ENCODE data around the gene TBC1D22A. TPM values are rescaled to one million over a fixed set of nuclear protein-coding genes. Genes with fewer than 3 reads are reported as not detected.

Gene TBC1D22A
- total RNA-seq, 1 donor from 2014 or later = 6.8 TPM

- H3K4me3 ChIP-seq (ENCODE audit: low read length in 3 of 3) = no peak overlapping the region
- H3K9ac ChIP-seq (ENCODE audit: low read depth in 1 of 3, low read length in 3 of 3) = peak overlapping the region in 1 of 3 donors; percentile 83
- peak overlapping the region; percentile 96 for H3K27ac ChIP-seq (ENCODE audit: low read depth, low read length)
- H3K36me3 ChIP-seq (ENCODE audit: control insufficient read depth in 3 of 3, insufficient read depth in 3 of 3, low read length in 3 of 3) = no peaks in the 10 kb centered on the region
- peaks cover 51 to 72% (median 69%) of the 10 kb centered on the region in 3 donors for H3K4me1 ChIP-seq (ENCODE audit: control insufficient read depth in 3 of 3, insufficient read depth in 3 of 3, low read length in 3 of 3)
- H3K9me3 ChIP-seq (ENCODE audit: control insufficient read depth in 3 of 3, low read length in 3 of 3) = no peaks in the 10 kb centered on the region
- H3K27me3 ChIP-seq (ENCODE audit: control insufficient read depth in 3 of 3, insufficient read depth in 3 of 3, low read length in 3 of 3) = no peaks in the 10 kb centered on the region
Measured at GRCh38 chr22:46752988-46753310, 9.5 kb upstream of the TBC1D22A start.

DNA sequence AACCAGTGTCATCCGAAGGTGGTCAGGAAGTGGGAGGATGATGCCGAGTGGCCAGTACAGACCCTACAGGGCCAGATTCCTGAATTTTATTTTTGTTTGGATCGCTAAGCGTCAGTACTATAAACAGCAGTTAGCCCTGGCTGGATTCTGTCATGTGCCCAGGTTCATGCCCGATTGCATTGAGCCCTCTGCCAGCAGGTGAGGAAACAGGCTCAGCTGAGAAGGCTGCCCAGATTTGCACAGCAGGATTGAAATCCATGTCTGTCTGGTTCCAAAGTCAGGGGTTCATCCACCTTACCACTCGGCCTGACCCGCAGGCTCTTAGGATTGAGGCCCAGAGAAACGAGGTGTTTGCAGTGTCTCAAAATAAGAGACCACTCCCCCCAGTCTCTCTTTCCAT is 9.1 kb upstream of the TBC1D22A start:
- Histone ChIP-seq H3K9ac (ENCODE audit: low read depth in 1 of 3, low read length in 3 of 3) (peak overlapping the region; percentile 63 to 83 (median 75)), H3K4me1 (ENCODE audit: control insufficient read depth in 3 of 3, insufficient read depth in 3 of 3, low read length in 3 of 3) (peaks cover 51 to 68% (median 65%) of the 10 kb centered on the region in 3 donors), H3K27me3 (ENCODE audit: control insufficient read depth in 3 of 3, insufficient read depth in 3 of 3, low read length in 3 of 3) (no peaks in the 10 kb centered on the region), H3K4me3 (ENCODE audit: low read length in 3 of 3) (peak overlapping the region in 2 of 3 donors; percentile 59 to 70), H3K36me3 (ENCODE audit: control insufficient read depth in 3 of 3, insufficient read depth in 3 of 3, low read length in 3 of 3) (no peaks in the 10 kb centered on the region), H3K9me3 (ENCODE audit: control insufficient read depth in 3 of 3, low read length in 3 of 3) (no peaks in the 10 kb centered on the region), H3K27ac (ENCODE audit: low read depth, low read length) (peak overlapping the region; percentile 96)

DNA sequence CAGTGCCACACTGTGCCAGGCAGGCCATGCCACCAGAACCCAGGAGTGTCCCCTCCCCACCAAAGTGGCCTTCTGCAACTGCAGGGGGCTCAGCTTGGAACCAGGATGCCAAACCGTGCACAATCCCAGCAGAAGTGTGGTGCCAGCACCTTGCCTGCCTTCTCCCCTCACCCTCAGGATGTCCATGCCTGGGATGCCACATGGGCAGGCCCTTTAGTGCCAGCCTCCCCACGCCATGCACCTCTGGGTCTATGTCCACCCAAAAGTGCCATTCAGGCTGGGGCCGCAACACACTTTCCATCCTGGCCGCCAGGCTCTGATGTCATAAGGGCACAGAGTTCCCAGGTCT is 8.7 kb upstream of the TBC1D22A start:
- H3K27me3 ChIP-seq (ENCODE audit: control insufficient read depth in 3 of 3, insufficient read depth in 3 of 3, low read length in 3 of 3) = no peaks in the 10 kb centered on the region
- no peaks in the 10 kb centered on the region for H3K9me3 ChIP-seq (ENCODE audit: control insufficient read depth in 3 of 3, low read length in 3 of 3)
- H3K4me3 ChIP-seq (ENCODE audit: low read length in 3 of 3) = peak overlapping the region; percentile 56 to 70 (median 59)
- peak overlapping the region; percentile 96 for H3K27ac ChIP-seq (ENCODE audit: low read depth, low read length)
- peak overlapping the region; percentile 63 to 83 (median 75) for H3K9ac ChIP-seq (ENCODE audit: low read depth in 1 of 3, low read length in 3 of 3)
- no peaks in the 10 kb centered on the region for H3K36me3 ChIP-seq (ENCODE audit: control insufficient read depth in 3 of 3, insufficient read depth in 3 of 3, low read length in 3 of 3)
- H3K4me1 ChIP-seq (ENCODE audit: control insufficient read depth in 3 of 3, insufficient read depth in 3 of 3, low read length in 3 of 3) = peaks cover 52 to 68% (median 65%) of the 10 kb centered on the region in 3 donors

GRCh38 chr22:46754110-46754799 is 8.2 kb upstream of the TBC1D22A start:
- Histone ChIP-seq H3K9me3 (ENCODE audit: control insufficient read depth in 3 of 3, low read length in 3 of 3) (no peaks in the 10 kb centered on the region), H3K9ac (ENCODE audit: low read depth in 1 of 3, low read length in 3 of 3) (peak overlapping the region; percentile 75 to 83 (median 75)), H3K27ac (ENCODE audit: low read depth, low read length) (peak overlapping the region; percentile 96), H3K4me3 (ENCODE audit: low read length in 3 of 3) (peak overlapping the region; percentile 56 to 70 (median 59)), H3K4me1 (ENCODE audit: control insufficient read depth in 3 of 3, insufficient read depth in 3 of 3, low read length in 3 of 3) (peaks cover 52 to 68% (median 64%) of the 10 kb centered on the region in 3 donors), H3K36me3 (ENCODE audit: control insufficient read depth in 3 of 3, insufficient read depth in 3 of 3, low read length in 3 of 3) (no peaks in the 10 kb centered on the region), H3K27me3 (ENCODE audit: control insufficient read depth in 3 of 3, insufficient read depth in 3 of 3, low read length in 3 of 3) (no peaks in the 10 kb centered on the region)

- peak overlapping the region in 2 of 3 donors; percentile 40 to 75 for H3K9ac ChIP-seq (ENCODE audit: low read depth in 1 of 3, low read length in 3 of 3)
Measured at GRCh38 chr22:46754826-46755225, 7.6 kb upstream of the TBC1D22A start.

DNA sequence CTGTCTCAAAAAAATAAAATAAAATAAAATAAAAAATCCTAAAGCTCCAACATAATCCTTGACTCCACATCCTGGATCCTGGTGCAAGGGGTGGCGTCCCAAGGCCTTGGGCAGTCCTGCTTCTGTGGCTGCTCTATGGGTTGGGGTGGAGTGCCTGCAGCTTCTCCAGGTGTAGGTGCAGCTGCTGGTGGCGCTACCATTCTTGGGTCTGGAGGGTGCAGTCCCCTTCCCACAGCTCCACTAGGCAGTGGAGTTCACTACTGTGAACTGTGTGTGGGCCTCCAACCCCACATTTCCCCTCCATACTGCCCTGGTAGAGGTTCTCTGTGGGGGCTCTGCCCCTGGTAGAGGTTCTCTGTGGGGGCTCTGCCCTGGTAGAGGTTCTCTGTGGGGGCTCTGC is 6.9 kb upstream of the TBC1D22A start:
- Histone ChIP-seq H3K4me1 (ENCODE audit: control insufficient read depth in 3 of 3, insufficient read depth in 3 of 3, low read length in 3 of 3) (peaks cover 47 to 55% (median 51%) of the 10 kb centered on the region in 3 donors), H3K4me3 (ENCODE audit: low read length in 3 of 3) (no peak overlapping the region), H3K9me3 (ENCODE audit: control insufficient read depth in 3 of 3, low read length in 3 of 3) (no peaks in the 10 kb centered on the region), H3K36me3 (ENCODE audit: control insufficient read depth in 3 of 3, insufficient read depth in 3 of 3, low read length in 3 of 3) (peaks cover 0 to 4% (median 0%) of the 10 kb centered on the region in 3 donors), H3K27me3 (ENCODE audit: control insufficient read depth in 3 of 3, insufficient read depth in 3 of 3, low read length in 3 of 3) (no peaks in the 10 kb centered on the region), H3K27ac (ENCODE audit: low read depth, low read length) (no peak overlapping the region), H3K9ac (ENCODE audit: low read depth in 1 of 3, low read length in 3 of 3) (no peak overlapping the region)

More at GRCh38 chr22:46754826-46755225, 7.6 kb upstream of the TBC1D22A start:
- H3K4me1 ChIP-seq (ENCODE audit: control insufficient read depth in 3 of 3, insufficient read depth in 3 of 3, low read length in 3 of 3) = peaks cover 52 to 62% (median 58%) of the 10 kb centered on the region in 3 donors
- H3K27me3 ChIP-seq (ENCODE audit: control insufficient read depth in 3 of 3, insufficient read depth in 3 of 3, low read length in 3 of 3) = no peaks in the 10 kb centered on the region
- peak overlapping the region; percentile 96 for H3K27ac ChIP-seq (ENCODE audit: low read depth, low read length)
- H3K9me3 ChIP-seq (ENCODE audit: control insufficient read depth in 3 of 3, low read length in 3 of 3) = no peaks in the 10 kb centered on the region
- H3K36me3 ChIP-seq (ENCODE audit: control insufficient read depth in 3 of 3, insufficient read depth in 3 of 3, low read length in 3 of 3) = no peaks in the 10 kb centered on the region
- peak overlapping the region in 2 of 3 donors; percentile 59 to 70 for H3K4me3 ChIP-seq (ENCODE audit: low read length in 3 of 3)

DNA sequence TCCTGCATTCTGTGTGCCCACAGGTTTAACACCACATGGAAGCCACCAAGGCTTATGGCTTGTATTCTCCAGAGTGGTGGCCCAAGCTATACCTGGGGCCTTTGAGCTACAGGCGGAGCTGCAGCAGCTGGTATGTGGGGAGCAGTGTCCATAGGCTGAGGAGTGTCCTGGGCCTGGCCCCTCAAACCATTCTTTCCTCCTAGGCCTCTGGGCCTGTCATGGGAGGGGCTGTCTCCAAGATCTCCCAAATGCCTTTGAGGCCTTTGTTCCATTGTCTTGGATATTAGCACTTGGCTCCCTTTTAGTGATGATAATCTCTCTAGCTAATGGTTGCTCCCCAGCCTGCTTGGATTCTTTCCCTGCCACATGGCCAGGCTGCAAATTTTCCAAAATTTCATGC is 6.4 kb upstream of the TBC1D22A start:
- Histone ChIP-seq H3K4me3 (ENCODE audit: low read length in 3 of 3) (no peak overlapping the region), H3K4me1 (ENCODE audit: control insufficient read depth in 3 of 3, insufficient read depth in 3 of 3, low read length in 3 of 3) (peaks cover 42 to 51% (median 49%) of the 10 kb centered on the region in 3 donors), H3K27ac (ENCODE audit: low read depth, low read length) (no peak overlapping the region), H3K9ac (ENCODE audit: low read depth in 1 of 3, low read length in 3 of 3) (no peak overlapping the region), H3K27me3 (ENCODE audit: control insufficient read depth in 3 of 3, insufficient read depth in 3 of 3, low read length in 3 of 3) (no peaks in the 10 kb centered on the region), H3K9me3 (ENCODE audit: control insufficient read depth in 3 of 3, low read length in 3 of 3) (no peaks in the 10 kb centered on the region), H3K36me3 (ENCODE audit: control insufficient read depth in 3 of 3, insufficient read depth in 3 of 3, low read length in 3 of 3) (peaks cover 0 to 4% (median 2%) of the 10 kb centered on the region in 3 donors)

DNA sequence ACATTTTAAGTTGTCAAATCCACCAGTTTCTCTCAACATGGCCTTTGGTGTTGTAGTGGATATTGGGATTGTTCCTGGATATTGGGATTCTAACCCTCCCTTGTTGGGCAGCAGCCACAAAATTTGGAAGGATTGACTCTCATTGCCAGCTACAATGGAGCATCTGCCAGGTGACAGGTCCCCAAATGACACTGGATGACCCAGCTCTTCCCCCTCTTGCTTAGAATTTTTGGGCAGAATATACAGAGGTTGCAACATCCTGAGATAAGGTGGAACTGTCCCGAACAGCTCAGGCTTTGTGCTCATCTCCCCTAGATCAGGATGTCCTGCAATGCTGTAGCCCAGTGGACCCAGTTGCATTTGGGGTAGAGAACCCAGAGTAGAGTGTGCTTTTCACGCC is 5.3 kb upstream of the TBC1D22A start:
- peaks cover 39 to 48% (median 48%) of the 10 kb centered on the region in 3 donors for H3K4me1 ChIP-seq (ENCODE audit: control insufficient read depth in 3 of 3, insufficient read depth in 3 of 3, low read length in 3 of 3)
- H3K27me3 ChIP-seq (ENCODE audit: control insufficient read depth in 3 of 3, insufficient read depth in 3 of 3, low read length in 3 of 3) = no peaks in the 10 kb centered on the region
- H3K4me3 ChIP-seq (ENCODE audit: low read length in 3 of 3) = no peak overlapping the region
- peaks cover under 1 to 4% (median 2%) of the 10 kb centered on the region in 3 donors for H3K36me3 ChIP-seq (ENCODE audit: control insufficient read depth in 3 of 3, insufficient read depth in 3 of 3, low read length in 3 of 3)
- H3K27ac ChIP-seq (ENCODE audit: low read depth, low read length) = no peak overlapping the region
- no peaks in the 10 kb centered on the region for H3K9me3 ChIP-seq (ENCODE audit: control insufficient read depth in 3 of 3, low read length in 3 of 3)
- H3K9ac ChIP-seq (ENCODE audit: low read depth in 1 of 3, low read length in 3 of 3) = no peak overlapping the region

GRCh38 chr22:46758121-46758520 is 4.3 kb upstream of the TBC1D22A start:
- Histone ChIP-seq H3K4me3 (ENCODE audit: low read length in 3 of 3) (no peak overlapping the region), H3K9me3 (ENCODE audit: control insufficient read depth in 3 of 3, low read length in 3 of 3) (no peaks in the 10 kb centered on the region), H3K27ac (ENCODE audit: low read depth, low read length) (no peak overlapping the region), H3K4me1 (ENCODE audit: control insufficient read depth in 3 of 3, insufficient read depth in 3 of 3, low read length in 3 of 3) (peaks cover 37 to 44% (median 42%) of the 10 kb centered on the region in 3 donors), H3K36me3 (ENCODE audit: control insufficient read depth in 3 of 3, insufficient read depth in 3 of 3, low read length in 3 of 3) (peaks cover 2 to 4% (median 2%) of the 10 kb centered on the region in 3 donors), H3K9ac (ENCODE audit: low read depth in 1 of 3, low read length in 3 of 3) (no peak overlapping the region), H3K27me3 (ENCODE audit: control insufficient read depth in 3 of 3, insufficient read depth in 3 of 3, low read length in 3 of 3) (no peaks in the 10 kb centered on the region)

DNA sequence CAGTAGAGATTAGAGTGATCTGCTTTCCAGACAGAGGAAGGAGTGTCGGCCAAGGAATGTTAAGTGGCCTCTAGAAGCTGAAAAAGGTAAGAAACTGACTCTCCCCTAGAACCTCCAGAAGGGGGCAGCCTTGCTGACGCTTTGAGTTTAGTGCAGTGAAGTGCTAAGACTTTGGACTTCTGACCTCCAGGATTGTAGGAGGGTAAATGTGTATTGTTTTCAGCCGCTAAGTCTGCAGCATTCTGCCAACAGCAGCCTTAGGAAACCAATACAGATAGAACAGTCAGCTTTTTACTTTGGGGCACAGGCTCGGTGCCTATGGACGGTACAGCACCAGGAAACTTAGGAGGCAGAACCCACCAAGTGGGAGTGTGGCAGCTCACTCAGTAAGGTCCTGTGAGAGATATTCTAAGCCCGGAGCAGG is 3.6 kb upstream of the TBC1D22A start:
- no peak overlapping the region for H3K27ac ChIP-seq (ENCODE audit: low read depth, low read length)

More for the DNA sequence above, 3.6 kb upstream of the TBC1D22A start:
- no peaks in the 10 kb centered on the region for H3K27me3 ChIP-seq (ENCODE audit: control insufficient read depth in 3 of 3, insufficient read depth in 3 of 3, low read length in 3 of 3)
- H3K9ac ChIP-seq (ENCODE audit: low read depth in 1 of 3, low read length in 3 of 3) = peak overlapping the region in 1 of 3 donors; percentile 58
- H3K4me3 ChIP-seq (ENCODE audit: low read length in 3 of 3) = no peak overlapping the region
- H3K4me1 ChIP-seq (ENCODE audit: control insufficient read depth in 3 of 3, insufficient read depth in 3 of 3, low read length in 3 of 3) = peaks cover 33 to 42% (median 39%) of the 10 kb centered on the region in 3 donors
- no peaks in the 10 kb centered on the region for H3K9me3 ChIP-seq (ENCODE audit: control insufficient read depth in 3 of 3, low read length in 3 of 3)
- H3K36me3 ChIP-seq (ENCODE audit: control insufficient read depth in 3 of 3, insufficient read depth in 3 of 3, low read length in 3 of 3) = peaks cover 2 to 4% (median 2%) of the 10 kb centered on the region in 3 donors
